Body of pancreas (tissue), 4 donors: ENCODE data around the gene PDCD7.

ENCODE experiments used
- CTCF ChIP-seq, 7 experiments: fragments of 450-650 bp in 4 of 7; fragments of 200-600 bp in 3 of 7; sonication (generic) in 3 of 7; IDR thresholded peaks; one replicate each; pipeline ENCODE4 v1.5.1; 2016 to 2019; ENCODE audit warnings: antibody characterized with exemption in 7 of 7
- POLR2A ChIP-seq, 3 donors: fragments of 450-650 bp; IDR thresholded peaks; one replicate each; pipeline ENCODE4 v1.6.1; 2016; ENCODE audit warnings: antibody characterized with exemption in 3 of 3, mild to moderate bottlenecking in 2 of 3

DNA sequence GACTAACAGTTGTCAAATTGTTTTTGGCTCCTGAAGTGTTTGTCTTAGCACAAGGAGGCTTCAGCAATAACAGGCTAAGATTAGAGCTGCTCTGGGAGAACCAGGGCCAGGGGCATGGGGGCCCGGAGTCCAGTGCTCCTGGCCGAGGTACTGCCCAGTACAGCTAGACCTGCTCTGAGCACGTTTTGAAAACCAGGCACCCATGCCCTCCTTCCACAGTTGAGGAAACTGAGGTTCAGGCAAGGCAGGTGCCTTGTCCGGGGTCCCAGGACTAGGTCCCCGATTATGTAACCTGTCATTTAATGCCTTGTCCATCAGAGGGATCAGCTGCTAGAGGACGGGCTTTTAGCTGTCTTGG lies 37.9 kb downstream of the PDCD7 start:
- no peak for TF ChIP-seq POLR2A (IDR thresholded peaks at IDR 0.05)
- TF ChIP-seq CTCF (IDR thresholded peaks at IDR 0.05): no peak
